VCaP (cell line): ENCODE data around the gene KLHL11.

Experiments used
- H3K27ac ChIP-seq: fragments of 450-650 bp; 2 replicates; pipeline ENCODE4 v1.5.1; 2017
- TF ChIP-seq, protein P1 (sequence below): fragments of 450-650 bp; conservative IDR thresholded peaks from 2 replicates; pipeline ENCODE4 v1.5.1; 2017; ENCODE audit warnings: mild to moderate bottlenecking, moderate library complexity

The KLHL11 gene

GRCh38 chr17:41816637-41817320 is 48.4 kb downstream of the KLHL11 start:
- TF ChIP-seq, protein P1, sequence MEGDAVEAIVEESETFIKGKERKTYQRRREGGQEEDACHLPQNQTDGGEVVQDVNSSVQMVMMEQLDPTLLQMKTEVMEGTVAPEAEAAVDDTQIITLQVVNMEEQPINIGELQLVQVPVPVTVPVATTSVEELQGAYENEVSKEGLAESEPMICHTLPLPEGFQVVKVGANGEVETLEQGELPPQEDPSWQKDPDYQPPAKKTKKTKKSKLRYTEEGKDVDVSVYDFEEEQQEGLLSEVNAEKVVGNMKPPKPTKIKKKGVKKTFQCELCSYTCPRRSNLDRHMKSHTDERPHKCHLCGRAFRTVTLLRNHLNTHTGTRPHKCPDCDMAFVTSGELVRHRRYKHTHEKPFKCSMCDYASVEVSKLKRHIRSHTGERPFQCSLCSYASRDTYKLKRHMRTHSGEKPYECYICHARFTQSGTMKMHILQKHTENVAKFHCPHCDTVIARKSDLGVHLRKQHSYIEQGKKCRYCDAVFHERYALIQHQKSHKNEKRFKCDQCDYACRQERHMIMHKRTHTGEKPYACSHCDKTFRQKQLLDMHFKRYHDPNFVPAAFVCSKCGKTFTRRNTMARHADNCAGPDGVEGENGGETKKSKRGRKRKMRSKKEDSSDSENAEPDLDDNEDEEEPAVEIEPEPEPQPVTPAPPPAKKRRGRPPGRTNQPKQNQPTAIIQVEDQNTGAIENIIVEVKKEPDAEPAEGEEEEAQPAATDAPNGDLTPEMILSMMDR: no peak
- H3K27ac ChIP-seq: no peak overlapping the region

DNA sequence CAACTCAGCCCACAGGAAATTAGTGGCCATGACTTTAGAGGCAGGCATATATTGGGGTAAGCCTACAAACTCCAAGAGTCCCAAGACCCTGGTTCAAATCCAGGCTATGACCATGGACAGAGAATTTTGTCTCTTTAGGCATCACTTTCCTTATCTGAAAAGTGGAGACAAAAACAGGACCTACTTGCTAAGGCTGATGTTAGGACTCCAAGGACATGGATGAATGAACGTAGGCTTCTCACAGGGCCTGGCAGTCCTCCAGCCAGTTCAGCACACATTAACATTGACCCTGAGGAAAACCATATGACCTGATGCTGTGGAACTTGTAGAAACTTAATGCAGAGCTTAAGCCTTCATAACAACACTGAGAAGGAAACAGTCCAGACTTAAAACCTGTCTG is 51.0 kb downstream of the KLHL11 start:
- H3K27ac ChIP-seq: peak overlapping the region; percentile 87
- TF ChIP-seq, protein P1: no peak

GRCh38 chr17:41813699-41814124 is 51.5 kb downstream of the KLHL11 start:
- peak overlapping the region; percentile 87 for H3K27ac ChIP-seq
- TF ChIP-seq, protein P1: no peak

DNA sequence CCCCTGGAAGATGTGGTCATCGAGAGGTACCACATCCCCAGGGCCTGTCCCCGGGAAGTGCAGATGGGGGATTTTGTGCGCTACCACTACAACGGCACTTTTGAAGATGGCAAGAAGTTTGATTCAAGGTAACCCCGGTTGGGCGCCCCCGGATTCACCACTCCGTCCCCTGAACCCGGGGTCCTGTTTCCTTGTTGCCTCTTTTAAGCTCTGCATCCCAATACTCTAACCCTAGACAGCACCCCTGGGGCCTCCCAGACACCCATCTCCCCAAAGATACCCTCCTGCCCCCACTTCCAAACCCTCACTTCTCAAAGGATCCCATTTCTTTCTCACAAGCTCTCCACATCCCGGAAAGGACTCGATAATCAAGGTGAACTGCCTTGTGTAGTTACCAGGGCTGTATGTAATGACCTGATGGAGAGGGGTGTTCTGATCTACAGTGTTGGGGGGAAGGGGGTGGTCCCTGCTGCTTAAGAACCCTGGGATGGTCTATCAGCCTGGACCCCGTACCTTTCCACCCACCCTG is 52.0 kb downstream of the KLHL11 start:
- TF ChIP-seq, protein P1: no peak
- peak overlapping the region; percentile 87 for H3K27ac ChIP-seq

DNA sequence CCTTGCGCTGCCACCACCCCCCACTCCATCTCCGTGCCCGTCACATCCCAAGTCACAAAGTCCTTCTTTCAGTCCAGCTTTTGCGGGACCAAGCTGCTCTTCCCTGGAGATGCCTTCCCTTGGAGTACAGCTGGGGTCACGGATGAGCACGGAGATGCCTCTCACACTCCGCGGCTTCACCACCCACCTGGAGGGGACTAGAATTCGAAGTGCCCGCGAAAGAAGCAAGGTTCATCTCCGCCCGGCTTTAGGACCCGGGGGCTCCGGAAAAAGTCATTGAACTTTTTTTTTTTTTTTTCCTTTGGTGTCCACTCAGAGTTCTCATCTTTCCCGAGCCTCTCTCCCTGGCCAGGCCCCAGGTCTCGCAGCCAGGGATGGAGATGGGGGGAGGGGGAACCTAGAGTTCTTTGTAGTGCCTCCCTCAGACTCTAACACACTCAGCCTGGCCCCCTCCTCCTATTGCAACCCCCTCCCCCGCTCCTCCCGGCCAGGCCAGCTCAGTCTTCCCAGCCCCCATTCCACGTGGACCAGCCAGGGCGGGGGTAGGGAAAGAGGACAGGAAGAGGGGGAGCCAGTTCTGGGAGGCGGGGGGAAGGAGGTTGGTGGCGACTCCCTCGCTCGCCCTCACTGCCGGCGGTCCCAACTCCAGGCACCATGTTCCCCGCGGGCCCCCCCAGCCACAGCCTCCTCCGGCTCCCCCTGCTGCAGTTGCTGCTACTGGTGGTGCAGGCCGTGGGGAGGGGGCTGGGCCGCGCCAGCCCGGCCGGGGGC is 52.7 kb downstream of the KLHL11 start, which contains the start of gene FKBP10:
Gene FKBP10 (plus strand): TSS at position 624 of the 771 bp plus-strand sequence. CDS start 31 bp downstream, at position 655.
- TF ChIP-seq, protein P1: no peak
- peak within 1 kb of the TSS; percentile 87 for H3K27ac ChIP-seq

GRCh38 chr17:41811549-41812380 is 53.5 kb downstream of the KLHL11 start, which contains the start of gene P3H4:
Gene P3H4, minus strand, starts transcription at chr17:41811949. Its CDS starts 34 bp downstream, at chr17:41811915.
- peak within 1 kb of the TSS; percentile 87 for H3K27ac ChIP-seq
- TF ChIP-seq, protein P1: peak; percentile 75
